Transverse colon (tissue), 3 donors: ENCODE data around the gene CCN5.

ENCODE experiments used
- POLR2A ChIP-seq: fragments of 450-650 bp; IDR thresholded peaks from one replicate; pipeline ENCODE4 v1.6.1; 2016; ENCODE audit warnings: antibody characterized with exemption, mild to moderate bottlenecking, moderate library complexity
- TF ChIP-seq, protein P1 (sequence below), 5 experiments: fragments of 200-600 bp in 3 of 5; fragments of 450-650 bp in 2 of 5; sonication (generic) in 3 of 5; IDR thresholded peaks; 1 replicate in 2 of 5; 2 replicates in 3 of 5; pipeline ENCODE4 v1.5.1; 2016 to 2017; ENCODE audit warnings: antibody characterized with exemption in 5 of 5, inconsistent platforms in 3 of 5, mild to moderate bottlenecking in 2 of 5, moderate library complexity in 1 of 5

GRCh38 chr20:44691424-44692423 lies 23.4 kb upstream of the CCN5 start:
- TF ChIP-seq, protein P1, sequence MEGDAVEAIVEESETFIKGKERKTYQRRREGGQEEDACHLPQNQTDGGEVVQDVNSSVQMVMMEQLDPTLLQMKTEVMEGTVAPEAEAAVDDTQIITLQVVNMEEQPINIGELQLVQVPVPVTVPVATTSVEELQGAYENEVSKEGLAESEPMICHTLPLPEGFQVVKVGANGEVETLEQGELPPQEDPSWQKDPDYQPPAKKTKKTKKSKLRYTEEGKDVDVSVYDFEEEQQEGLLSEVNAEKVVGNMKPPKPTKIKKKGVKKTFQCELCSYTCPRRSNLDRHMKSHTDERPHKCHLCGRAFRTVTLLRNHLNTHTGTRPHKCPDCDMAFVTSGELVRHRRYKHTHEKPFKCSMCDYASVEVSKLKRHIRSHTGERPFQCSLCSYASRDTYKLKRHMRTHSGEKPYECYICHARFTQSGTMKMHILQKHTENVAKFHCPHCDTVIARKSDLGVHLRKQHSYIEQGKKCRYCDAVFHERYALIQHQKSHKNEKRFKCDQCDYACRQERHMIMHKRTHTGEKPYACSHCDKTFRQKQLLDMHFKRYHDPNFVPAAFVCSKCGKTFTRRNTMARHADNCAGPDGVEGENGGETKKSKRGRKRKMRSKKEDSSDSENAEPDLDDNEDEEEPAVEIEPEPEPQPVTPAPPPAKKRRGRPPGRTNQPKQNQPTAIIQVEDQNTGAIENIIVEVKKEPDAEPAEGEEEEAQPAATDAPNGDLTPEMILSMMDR (IDR thresholded peaks at IDR 0.05) = no peak
- TF ChIP-seq POLR2A = no peak
